Panc1 (cell line): ENCODE results near the gene TOGARAM2. TPM values are rescaled to one million over a fixed set of nuclear protein-coding genes. Genes with fewer than 3 reads are reported as not detected.
A peak's percentile ranks its signal among the peaks of the same experiment; 100 is the strongest.

Source experiments
- ATAC-seq: fragments of 200-7000 bp; cut with Tn5 transposase; 2 replicates; pipeline ENCODE4 v1.9.1; 2020; ENCODE audit warnings: mild to moderate bottlenecking, moderate library complexity
- BruUV-seq: library from RNA; stranded (reverse); fragments of 400-500 nt; replicated peaks from 2 replicates; lab custom pipeline; 2021; lab: Mats Ljungman, UMichigan
- CTCF ChIA-PET: fragments of 300-600 bp; sonication (Branson Sonifier 250); formaldehyde crosslinking; loops from one replicate; lab custom pipeline; 2022; ENCODE audit warnings: antibody characterized with exemption; lab: Charles Lee
- POLR2A ChIA-PET: fragments of 300-600 bp; sonication (Branson Sonifier 250); formaldehyde crosslinking; loops from one replicate; lab custom pipeline; 2022; ENCODE audit warnings: antibody characterized with exemption; lab: Charles Lee
- DNase-seq: peaks from one replicate; pipeline ENCODE4 v3.0.0-alpha.2; 2010; ENCODE audit warnings: low read depth, low spot score
- H3K27ac ChIP-seq: 2 replicates; pipeline ENCODE4 v1.5.1; 2011; ENCODE audit warnings: mild to moderate bottlenecking, low read length, inconsistent platforms
- H3K27me3 ChIP-seq: fragments of 200-500 bp; sonication (Bioruptor generic); 2 replicates; pipeline ENCODE4 v1.6.0; 2014; ENCODE audit warnings: low read length, inconsistent platforms; ENCODE audit not compliant: control insufficient read depth, insufficient read depth
- H3K36me3 ChIP-seq: fragments of 200-500 bp; sonication (Bioruptor generic); 2 replicates; pipeline ENCODE4 v1.5.1; 2014; ENCODE audit warnings: inconsistent platforms, mild to moderate bottlenecking, low read length, moderate library complexity; ENCODE audit not compliant: control insufficient read depth, insufficient read depth
- H3K4me1 ChIP-seq: 2 replicates; pipeline ENCODE4 v1.5.1; 2011; ENCODE audit warnings: inconsistent platforms, mild to moderate bottlenecking, low read length, moderate library complexity; ENCODE audit not compliant: control insufficient read depth, insufficient read depth
- H3K4me3 ChIP-seq, 2 experiments: 2 replicates each; pipeline ENCODE4 v1.5.1; 2011 to 2012; ENCODE audit warnings: low read depth in 2 of 2, low read length in 2 of 2, mild to moderate bottlenecking in 2 of 2, inconsistent platforms in 1 of 2, moderate library complexity in 1 of 2
- H3K9me3 ChIP-seq: fragments of 200-500 bp; sonication (Bioruptor generic); 2 replicates; pipeline ENCODE4 v1.5.1; 2014; ENCODE audit warnings: low read depth, mild to moderate bottlenecking, inconsistent platforms, low read length, moderate library complexity; ENCODE audit not compliant: control insufficient read depth, insufficient read depth
- POLR2AphosphoS5 ChIP-seq: IDR thresholded peaks from 2 replicates; pipeline ENCODE4 v1.6.1; 2012; ENCODE audit warnings: mild to moderate bottlenecking, low read depth, low read length, moderate library complexity
- SIN3A ChIP-seq: IDR thresholded peaks from 2 replicates; pipeline ENCODE4 v1.6.1; 2012; ENCODE audit warnings: low read depth, mild to moderate bottlenecking, low read length, moderate library complexity, borderline replicate concordance; ENCODE audit not compliant: insufficient read depth
- TCF7L2 ChIP-seq: IDR thresholded peaks from 2 replicates; pipeline ENCODE4 v1.6.1; 2011; ENCODE audit warnings: mild to moderate bottlenecking, low read depth, low read length, inconsistent platforms
- in situ Hi-C: cut with HindIII; loops from 2 replicates; pipeline ENCODE4 v1.10.0; 2016; ENCODE audit warnings: low sequenced_read_pairs, low pct_unique_long_range_greater_than_20kb
- intact Hi-C: fragments of 100-400 bp; cut with micrococcal nuclease; formaldehyde crosslinking; loops from one replicate; pipeline ENCODE4 v1.10.0; 2022; ENCODE audit not compliant: unreplicated experiment
- total RNA-seq: library from RNA; stranded (reverse); gene quantifications from one replicate; pipeline ENCODE4 v1.2.1, GENCODE V29; 2021; ENCODE audit not compliant: unreplicated experiment
- TF ChIP-seq, protein P1 (sequence below), 2 experiments: IDR thresholded peaks; 2 replicates each; pipeline ENCODE4 v1.6.1; 2011 to 2012; ENCODE audit warnings: low read depth in 2 of 2, control low read depth in 1 of 2, low read length in 1 of 2, mild to moderate bottlenecking in 1 of 2, moderate library complexity in 1 of 2; ENCODE audit not compliant: insufficient read depth in 1 of 2
- TF ChIP-seq, protein P2 (sequence below): fragments of 450-650 bp; IDR thresholded peaks from 2 replicates; pipeline ENCODE4 v1.5.1; 2017; ENCODE audit warnings: mild to moderate bottlenecking

The TOGARAM2 gene
- total RNA-seq, 1 experiment from 2014 or later = 0.44 TPM

DNA sequence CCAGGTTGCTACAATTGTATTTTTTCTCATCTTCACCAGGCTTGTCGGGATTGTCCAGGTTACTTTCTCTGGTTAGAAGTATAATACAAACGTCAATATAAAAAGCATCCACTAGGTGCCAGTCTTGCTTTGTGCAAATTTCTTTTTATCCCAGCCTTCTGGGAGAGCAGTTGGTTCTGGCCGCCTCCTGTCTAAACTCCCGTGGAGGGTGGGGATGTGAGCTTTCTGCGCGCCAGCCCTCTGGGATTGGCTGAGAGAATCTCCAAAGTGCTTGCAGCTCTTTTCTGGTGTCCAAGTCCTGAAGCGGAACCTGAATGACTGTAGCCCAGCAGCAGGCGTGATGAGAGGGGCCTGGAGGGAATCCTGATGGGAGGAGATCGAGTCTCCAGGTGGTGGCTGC, 22.4 kb upstream of the TOGARAM2 start:
- no TSS peak for BruUV-seq
- peak; percentile 59 for DNase-seq
- peak; percentile 82 for ATAC-seq
- in situ Hi-C loops (no loop called here), intact Hi-C loops (loop anchor here (1.0 to 5.0 kb wide), 3 partner anchors 239 to 1114 kb away; no protein-coding TSS in a partner anchor)
- H3K4me1 ChIP-seq = peaks cover 12% of the 10 kb centered on the region
- no peak for TF ChIP-seq TCF7L2
- TF ChIP-seq, protein P1, sequence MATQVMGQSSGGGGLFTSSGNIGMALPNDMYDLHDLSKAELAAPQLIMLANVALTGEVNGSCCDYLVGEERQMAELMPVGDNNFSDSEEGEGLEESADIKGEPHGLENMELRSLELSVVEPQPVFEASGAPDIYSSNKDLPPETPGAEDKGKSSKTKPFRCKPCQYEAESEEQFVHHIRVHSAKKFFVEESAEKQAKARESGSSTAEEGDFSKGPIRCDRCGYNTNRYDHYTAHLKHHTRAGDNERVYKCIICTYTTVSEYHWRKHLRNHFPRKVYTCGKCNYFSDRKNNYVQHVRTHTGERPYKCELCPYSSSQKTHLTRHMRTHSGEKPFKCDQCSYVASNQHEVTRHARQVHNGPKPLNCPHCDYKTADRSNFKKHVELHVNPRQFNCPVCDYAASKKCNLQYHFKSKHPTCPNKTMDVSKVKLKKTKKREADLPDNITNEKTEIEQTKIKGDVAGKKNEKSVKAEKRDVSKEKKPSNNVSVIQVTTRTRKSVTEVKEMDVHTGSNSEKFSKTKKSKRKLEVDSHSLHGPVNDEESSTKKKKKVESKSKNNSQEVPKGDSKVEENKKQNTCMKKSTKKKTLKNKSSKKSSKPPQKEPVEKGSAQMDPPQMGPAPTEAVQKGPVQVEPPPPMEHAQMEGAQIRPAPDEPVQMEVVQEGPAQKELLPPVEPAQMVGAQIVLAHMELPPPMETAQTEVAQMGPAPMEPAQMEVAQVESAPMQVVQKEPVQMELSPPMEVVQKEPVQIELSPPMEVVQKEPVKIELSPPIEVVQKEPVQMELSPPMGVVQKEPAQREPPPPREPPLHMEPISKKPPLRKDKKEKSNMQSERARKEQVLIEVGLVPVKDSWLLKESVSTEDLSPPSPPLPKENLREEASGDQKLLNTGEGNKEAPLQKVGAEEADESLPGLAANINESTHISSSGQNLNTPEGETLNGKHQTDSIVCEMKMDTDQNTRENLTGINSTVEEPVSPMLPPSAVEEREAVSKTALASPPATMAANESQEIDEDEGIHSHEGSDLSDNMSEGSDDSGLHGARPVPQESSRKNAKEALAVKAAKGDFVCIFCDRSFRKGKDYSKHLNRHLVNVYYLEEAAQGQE (IDR thresholded peaks at IDR 0.05; ENCODE audit: insufficient read depth in 1 of 2, low read depth in 2 of 2, low read length in 1 of 2) = no peak
- TF ChIP-seq POLR2AphosphoS5 = no peak
- TF ChIP-seq, protein P2, sequence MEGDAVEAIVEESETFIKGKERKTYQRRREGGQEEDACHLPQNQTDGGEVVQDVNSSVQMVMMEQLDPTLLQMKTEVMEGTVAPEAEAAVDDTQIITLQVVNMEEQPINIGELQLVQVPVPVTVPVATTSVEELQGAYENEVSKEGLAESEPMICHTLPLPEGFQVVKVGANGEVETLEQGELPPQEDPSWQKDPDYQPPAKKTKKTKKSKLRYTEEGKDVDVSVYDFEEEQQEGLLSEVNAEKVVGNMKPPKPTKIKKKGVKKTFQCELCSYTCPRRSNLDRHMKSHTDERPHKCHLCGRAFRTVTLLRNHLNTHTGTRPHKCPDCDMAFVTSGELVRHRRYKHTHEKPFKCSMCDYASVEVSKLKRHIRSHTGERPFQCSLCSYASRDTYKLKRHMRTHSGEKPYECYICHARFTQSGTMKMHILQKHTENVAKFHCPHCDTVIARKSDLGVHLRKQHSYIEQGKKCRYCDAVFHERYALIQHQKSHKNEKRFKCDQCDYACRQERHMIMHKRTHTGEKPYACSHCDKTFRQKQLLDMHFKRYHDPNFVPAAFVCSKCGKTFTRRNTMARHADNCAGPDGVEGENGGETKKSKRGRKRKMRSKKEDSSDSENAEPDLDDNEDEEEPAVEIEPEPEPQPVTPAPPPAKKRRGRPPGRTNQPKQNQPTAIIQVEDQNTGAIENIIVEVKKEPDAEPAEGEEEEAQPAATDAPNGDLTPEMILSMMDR = peak; percentile 81
- CTCF ChIA-PET = interaction anchor here (0.8 kb wide), 1 partner anchor 242 kb away, joined by 4 read pairs; no protein-coding TSS in a partner anchor
- POLR2A ChIA-PET = no interaction called here
- no peak overlapping the region for H3K27ac ChIP-seq
- H3K27me3 ChIP-seq = no peaks in the 10 kb centered on the region
- H3K9me3 ChIP-seq = no peaks in the 10 kb centered on the region
- H3K36me3 ChIP-seq = no peaks in the 10 kb centered on the region
- no peak overlapping the region for H3K4me3 ChIP-seq

DNA sequence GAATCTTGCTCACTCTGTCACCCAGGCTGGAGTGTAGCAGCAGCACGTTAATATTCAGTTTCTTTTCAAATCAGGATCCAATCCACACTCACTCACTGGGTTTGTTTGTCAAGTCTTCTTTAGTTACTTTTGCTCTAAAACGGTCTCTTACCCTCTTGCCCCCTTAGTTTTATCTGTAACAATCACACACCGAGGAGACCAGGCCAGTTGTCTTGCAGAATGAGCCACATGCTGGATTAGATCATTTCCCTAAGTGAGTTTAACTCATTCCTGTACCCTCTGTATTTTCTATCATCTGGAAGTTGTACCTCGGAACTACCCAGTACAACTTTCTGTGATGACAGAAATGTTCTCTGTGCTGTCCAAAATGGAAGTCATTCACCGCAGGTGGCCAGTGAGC, 20.7 kb upstream of the TOGARAM2 start:
- Histone ChIP-seq H3K4me1 (peaks cover 8% of the 10 kb centered on the region), H3K4me3 (no peak overlapping the region), H3K27ac (no peak overlapping the region), H3K9me3 (no peaks in the 10 kb centered on the region), H3K27me3 (no peaks in the 10 kb centered on the region), H3K36me3 (no peaks in the 10 kb centered on the region)
- no peak for ATAC-seq
- ChIA-PET POLR2A (no interaction called here), CTCF (no interaction called here)
- no peak for DNase-seq
- in situ Hi-C loops = no loop called here
- intact Hi-C loops = no loop called here
- TF ChIP-seq, protein P1 (IDR thresholded peaks at IDR 0.05; ENCODE audit: insufficient read depth in 1 of 2, low read depth in 2 of 2, low read length in 1 of 2) = no peak
- TF ChIP-seq POLR2AphosphoS5 (no peak), SIN3A (no peak), TCF7L2 (no peak)
- TF ChIP-seq, protein P2 = no peak
- BruUV-seq = no TSS peak
